ENCODE data around the gene GRK6.
A peak's percentile ranks its signal among the peaks of the same experiment; 100 is the strongest.

Gene GRK6

DNA sequence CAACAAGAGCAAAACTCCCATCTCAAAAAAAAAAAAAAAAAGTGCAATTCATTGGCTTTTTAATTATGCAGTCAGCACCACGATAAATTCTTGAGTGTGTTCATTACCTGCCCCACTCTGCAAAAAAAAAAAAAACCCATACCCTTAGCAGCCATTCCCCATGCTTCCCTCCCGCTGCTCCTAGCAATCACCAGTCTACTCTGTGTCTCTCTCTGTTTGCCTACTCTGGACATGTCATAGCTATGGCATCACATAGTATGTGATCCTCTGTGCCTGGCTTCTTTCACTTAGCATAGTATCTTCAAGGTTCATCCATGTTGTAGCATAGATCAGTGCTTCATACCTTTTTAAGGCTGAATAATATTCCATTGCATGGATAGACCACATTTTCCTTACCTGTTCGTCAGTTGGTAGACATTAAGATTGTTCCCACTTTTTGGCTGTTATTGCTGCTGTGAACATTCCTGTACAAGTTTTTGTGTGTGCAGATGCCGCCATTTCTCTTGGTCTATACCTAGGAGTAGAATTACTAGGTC is 13.1 kb downstream of the GRK6 start:
- H3K4me3 ChIP-seq (ENCODE audit: low read depth, low read length), result no peak overlapping the region

DNA sequence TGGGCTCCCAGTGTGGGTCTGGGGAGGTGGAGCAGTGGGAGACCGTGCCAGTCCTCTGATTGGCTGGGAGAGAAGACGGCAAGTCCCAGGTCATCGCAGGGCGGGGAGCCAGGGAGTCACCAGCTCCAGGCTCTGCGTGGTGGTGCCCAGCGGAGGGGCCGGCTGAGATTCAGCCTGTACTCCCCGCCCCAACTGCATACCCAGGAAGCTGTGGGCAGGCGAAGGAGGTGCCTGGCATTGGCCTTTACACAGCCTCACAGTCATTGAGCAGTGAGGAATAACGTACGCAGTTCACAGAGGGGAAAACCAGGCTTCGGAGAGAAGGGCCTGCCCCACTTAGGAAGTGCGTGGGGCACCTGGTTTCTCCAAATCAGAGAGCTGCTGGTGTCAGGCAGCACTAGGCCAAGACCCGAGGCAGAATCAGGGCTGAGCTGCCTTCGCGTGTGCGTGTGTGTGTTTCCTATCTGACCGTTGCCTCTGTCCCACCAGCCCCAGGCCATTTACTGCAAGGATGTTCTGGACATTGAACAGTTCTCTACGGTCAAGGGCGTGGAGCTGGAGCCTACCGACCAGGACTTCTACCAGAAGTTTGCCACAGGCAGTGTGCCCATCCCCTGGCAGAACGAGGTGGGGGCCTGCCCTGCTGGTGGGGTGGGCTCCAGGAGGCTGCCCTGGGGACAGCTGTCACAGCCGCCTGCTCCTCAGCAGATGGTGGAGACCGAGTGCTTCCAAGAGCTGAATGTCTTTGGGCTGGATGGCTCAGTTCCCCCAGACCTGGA is 13.9 kb downstream of the GRK6 start:
- no peak overlapping the region for H3K4me3 ChIP-seq (ENCODE audit: low read depth, low read length)

GRCh38 chr5:177440990-177441780 is 14.7 kb downstream of the GRK6 start:
- H3K4me3 ChIP-seq (ENCODE audit: low read depth, low read length), result no peak overlapping the region

GRCh38 chr5:177442066-177442826 is 15.8 kb downstream of the GRK6 start:
- H3K4me3 ChIP-seq (ENCODE audit: low read depth, low read length), result no peak overlapping the region

DNA sequence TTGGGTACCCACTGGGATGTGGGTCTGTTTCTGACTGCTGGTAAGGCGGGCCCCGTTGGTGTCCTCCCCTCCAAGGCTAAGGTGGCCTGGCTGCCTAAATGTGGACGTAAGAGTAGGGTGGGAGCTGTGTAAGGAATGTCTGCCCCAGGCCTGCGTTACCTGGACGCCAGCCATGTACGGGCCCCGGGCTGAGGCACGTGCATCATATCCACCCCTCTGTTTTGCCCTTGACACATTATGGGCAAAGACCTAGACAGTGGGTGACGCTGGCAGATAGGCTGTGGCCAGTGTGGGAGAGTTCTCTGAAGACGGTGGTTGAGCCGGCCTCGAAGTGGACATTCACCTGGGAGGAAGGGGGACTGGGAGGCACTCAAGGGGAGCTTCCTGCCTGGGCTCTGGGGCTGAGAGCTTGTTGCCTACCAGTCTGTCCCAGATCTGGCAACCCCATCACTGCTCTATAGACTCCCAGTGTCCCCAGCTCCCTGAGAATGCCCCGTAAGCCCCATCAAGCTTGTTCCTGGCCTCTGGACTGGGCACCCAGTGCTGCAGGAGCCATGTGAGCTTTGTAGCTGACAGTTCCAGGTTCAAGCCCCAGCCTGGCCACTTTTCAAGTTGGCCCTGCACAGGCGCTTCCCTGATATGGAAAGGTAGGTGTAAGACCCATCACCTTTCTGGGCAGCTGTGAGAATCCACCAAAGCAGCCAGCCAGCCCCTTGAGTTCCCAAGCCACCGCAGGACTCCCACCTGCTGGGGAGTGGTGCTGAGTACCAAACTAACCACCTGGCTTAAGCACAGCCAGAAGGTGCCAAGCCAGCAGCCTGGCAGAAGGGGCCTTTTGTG is 16.9 kb downstream of the GRK6 start:
- H3K4me3 ChIP-seq (ENCODE audit: low read depth, low read length), result no peak overlapping the region

DNA sequence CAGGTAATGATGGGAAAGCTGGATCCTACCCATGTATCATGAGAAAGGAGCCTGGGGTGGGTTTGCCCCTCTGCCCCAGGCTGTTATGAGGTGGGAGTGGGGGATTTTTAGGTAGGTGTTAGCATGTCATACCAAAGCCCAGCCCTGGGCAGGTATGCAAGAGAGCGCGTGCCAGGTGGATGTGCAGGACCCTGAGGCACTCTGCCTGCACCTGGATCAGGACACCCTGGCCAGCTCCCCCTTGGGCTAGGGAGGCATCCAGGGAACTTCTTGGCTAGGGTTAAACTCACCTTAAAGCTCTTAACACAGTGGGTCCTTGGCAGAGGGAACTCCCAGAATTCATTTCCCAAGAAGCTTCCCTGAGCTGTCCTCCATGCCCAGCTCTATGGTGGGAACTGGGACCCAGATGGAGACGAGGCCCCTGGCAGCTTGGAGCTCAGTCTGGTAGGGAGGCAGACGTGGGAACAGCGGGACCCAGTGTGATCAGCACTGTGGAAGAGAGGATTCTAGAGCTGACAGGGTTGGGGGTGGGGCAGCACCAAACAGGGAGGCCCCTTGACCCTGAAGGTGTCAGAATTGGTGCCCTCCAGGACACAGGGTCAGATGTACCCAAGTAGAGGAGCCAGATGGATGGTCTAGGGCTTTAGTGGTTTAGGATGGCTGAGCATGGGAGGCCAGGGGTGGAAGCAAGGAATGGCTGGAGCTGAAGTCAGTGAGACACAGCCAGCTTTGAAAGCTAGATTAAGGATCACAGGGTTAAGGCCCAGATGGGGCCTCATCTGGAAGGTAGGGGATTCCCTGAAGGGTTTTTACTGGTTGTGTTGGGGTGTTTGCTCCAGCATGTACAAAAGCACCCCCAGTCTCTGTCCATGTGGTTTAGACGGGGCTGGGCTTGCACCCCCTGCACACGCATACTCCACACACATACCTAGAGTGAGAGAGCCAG is 17.9 kb downstream of the GRK6 start:
- no peak overlapping the region for H3K4me3 ChIP-seq (ENCODE audit: low read depth, low read length)

- H3K4me3 ChIP-seq (ENCODE audit: low read depth, low read length), result no peak overlapping the region
Measured at GRCh38 chr5:177445052-177445916, 18.8 kb downstream of the GRK6 start.

- H3K4me3 ChIP-seq (ENCODE audit: low read depth, low read length), result peak overlapping the region; percentile 58
Measured at GRCh38 chr5:177445917-177446199, 19.4 kb downstream of the GRK6 start.

DNA sequence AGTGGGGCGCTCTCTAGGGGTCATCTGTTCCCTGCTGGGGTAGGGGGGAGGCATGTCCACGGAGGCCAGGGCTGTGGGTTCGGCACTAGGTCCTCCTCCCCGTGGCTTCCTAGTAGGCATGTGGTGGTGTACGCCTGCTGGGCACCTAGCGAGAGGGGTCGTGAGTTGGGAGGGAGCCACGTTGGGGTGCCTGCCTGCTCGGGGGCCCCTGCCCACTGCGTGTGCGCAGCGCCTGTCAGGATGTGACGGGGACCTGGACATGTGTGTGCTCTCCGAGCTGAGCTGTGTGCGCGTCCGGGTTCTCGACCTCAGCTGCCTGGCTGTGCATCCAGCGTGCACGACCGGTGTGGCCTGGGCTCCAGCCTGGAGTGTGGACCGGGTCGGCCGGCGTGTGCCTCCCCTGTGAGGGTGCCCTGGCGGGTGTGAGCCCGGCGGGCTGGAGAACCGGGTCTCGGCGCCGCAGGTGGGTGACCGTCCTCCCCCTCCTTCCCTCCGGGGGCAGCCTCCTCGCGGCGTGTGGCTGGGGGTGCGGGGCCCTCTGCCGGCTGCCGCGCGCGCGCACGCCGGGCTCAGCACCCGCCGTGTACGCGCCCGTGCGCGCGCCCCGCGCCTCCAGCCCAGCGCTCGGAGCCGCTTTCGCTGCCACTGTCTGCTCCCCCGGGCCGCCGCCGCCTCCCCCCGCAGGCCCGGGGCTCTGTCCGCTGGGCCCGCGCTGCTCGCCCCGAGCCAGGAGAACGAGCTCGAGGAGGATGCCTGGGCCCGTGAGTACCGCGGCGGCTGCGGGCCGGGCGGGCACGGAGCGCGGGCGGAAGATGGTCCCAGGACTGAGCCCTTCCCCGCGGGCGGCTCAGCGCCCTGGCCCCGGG is 20.0 kb downstream of the GRK6 start, which contains the start of gene PRR7:
Gene PRR7, plus strand, starts transcription at position 615 of the 866 bp plus-strand sequence. CDS start 8,254 bp downstream, outside the sequence.
- peak within 1 kb of the TSS; percentile 58 for H3K4me3 ChIP-seq (ENCODE audit: low read depth, low read length)

DNA sequence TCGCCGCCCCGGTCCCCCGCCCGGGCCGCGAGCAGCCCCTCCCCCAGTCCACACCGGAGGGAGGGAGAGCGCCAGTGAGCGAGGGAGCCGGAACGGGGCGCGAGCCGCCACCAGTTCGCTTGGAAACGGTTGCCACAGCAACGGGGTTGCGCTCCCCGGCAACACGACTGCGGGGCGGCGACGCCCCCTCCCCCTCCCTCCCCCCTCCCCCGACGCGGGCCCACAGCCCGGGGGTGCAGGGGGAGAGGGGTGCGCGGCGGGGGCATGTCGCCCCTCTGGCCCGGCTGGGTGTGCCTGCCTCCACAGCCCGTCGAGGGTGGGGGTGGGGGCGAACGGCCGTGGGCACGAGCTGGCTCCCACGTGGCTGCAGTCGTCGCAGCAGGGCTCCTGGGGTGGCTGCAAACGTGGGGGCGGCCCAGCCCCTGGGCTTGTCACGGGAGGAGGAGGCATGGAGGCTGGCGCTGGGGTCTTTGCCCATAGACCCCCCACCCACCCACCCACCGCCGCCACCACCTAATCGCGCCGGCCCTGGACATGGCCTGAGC is 20.7 kb downstream of the GRK6 start:
- peak overlapping the region; percentile 58 for H3K4me3 ChIP-seq (ENCODE audit: low read depth, low read length)

GRCh38 chr5:177447611-177448243 is 21.3 kb downstream of the GRK6 start:
- peak overlapping the region; percentile 2 for H3K4me3 ChIP-seq (ENCODE audit: low read depth, low read length)

GRCh38 chr5:177448244-177448950 is 21.9 kb downstream of the GRK6 start:
- H3K4me3 ChIP-seq (ENCODE audit: low read depth, low read length), result no peak overlapping the region

GRCh38 chr5:177449140-177450061 is 22.9 kb downstream of the GRK6 start:
- H3K4me3 ChIP-seq (ENCODE audit: low read depth, low read length), result no peak overlapping the region

DNA sequence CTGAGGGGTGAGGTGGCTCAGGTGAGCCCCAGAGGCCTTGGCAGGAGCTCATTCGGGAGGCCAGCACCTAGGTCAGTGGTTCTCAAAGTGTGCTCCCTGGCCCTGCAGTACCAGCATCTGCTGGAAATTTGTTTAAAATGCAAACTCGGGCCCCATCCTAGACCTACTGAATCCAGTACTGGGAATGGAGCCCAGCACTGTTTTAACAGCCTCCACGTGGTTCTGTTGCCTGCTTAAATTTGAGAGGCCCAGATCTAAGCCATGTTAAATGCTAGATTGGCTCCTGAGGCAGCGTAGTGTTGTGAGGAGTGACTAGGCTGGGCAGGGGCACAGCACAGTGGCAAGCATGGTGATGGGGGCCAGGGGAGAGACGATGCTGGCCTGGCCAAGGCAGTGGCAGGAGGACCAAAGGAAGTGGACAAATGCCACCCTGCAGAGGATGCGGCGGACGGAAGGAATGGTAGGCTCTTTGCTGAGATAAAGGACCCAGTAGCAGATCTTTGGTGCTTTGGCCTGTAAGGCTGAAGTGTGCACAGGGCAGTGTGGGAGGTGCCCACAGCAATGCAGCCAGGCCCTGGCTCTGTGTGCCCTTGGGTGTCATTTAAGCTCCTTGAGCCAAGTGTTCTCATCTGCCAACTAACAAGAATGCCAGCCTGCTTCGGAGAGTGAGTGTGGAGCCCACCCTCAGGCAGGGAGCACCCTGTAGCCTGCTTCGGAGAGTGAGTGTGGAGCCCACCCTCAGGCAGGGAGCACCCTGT is 24.4 kb downstream of the GRK6 start:
- H3K4me3 ChIP-seq (ENCODE audit: low read depth, low read length), result no peak overlapping the region

All from iPS-11a (cell line).